Epithelial cell of proximal tubule (primary cell): Measurements from ENCODE around the gene MC2R. TPM values are rescaled to one million over a fixed set of nuclear protein-coding genes. Genes with fewer than 3 reads are reported as not detected.

ENCODE experiments used
- DNase-seq: peaks from one replicate; pipeline ENCODE4 v3.0.0-alpha.2; 2011; ENCODE audit warnings: low read depth
- H3K4me3 ChIP-seq: 2 replicates; pipeline ENCODE4 v1.5.1; 2011; ENCODE audit warnings: low read depth, mild to moderate bottlenecking, low read length
- CTCF ChIP-seq: conservative IDR thresholded peaks from 2 replicates; pipeline ENCODE4 v1.5.1; 2012; ENCODE audit warnings: low read depth, mild to moderate bottlenecking, low read length
- total RNA-seq: library from RNA; depleted of rRNA; stranded (reverse); fragments of >200 nt; gene quantifications from 2 replicates; pipeline ENCODE4 v1.2.3, GENCODE V29; 2015

MC2R gene
- not detected in 2 replicates for total RNA-seq

DNA sequence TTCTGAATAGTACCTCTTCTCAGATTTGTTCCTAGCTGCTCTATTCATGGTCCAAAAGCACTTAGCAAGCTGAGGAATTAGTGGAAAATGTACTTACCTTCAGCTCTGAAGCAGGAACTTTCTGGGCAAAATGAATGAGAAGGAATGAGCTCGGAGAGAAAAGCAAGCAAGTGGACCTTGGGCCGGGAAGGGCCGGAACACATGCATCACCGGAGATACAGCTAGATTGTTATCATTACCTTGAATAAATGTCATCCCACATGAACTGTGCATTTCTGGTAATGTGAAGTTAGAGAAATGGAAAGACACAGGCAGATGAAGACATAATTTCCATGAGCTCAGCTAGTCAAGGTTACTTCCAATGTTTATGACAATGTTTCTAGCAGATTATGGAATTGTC, at the start of gene MC2R:
MC2R (minus strand) TSS at position 146 of the 400 bp plus-strand sequence. CDS start 30,018 bp downstream, outside the sequence.
- no peak for TF ChIP-seq CTCF
- DNase-seq, result no peak

DNA sequence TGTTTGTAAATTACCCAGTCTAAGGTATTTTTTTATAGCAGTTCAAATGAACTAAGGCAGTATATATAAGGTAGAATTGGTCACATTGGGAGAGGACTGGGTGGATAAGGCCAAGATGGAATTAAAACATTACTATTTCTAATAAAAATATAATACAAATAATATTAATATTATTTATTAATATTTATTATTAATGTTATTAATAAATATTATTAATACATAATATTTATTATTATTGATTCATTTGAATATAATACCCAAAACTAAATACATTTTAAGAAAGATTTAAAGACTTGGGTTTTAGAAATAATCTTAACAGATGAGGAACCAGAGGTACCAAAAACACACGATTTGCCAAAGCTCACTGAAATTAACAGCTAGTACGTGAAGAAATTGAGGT, 30.5 kb upstream of the MC2R start:
- no peak for DNase-seq
- TF ChIP-seq CTCF, result no peak
- no peak overlapping the region for H3K4me3 ChIP-seq

More for the DNA sequence above, at the start of gene MC2R:
- H3K4me3 ChIP-seq, result no peak within 1 kb of the TSS

DNA sequence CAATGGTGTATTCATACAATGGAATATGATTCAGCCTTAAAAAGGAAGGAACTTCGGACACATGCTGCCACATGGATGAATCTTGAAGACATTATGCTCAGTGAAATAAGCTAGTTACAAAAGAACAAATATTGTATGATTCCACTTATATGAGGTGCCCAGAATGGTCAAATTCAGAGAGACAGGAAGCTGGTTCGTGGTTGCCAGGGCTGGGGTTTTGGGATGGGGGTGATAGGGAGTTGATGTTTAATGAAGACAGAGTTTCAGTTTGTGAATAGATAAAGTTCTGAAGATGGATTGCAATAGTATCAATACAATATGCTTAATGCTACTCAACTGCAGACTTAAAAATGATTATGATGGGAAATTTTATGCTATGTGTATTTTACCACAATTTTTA, 28.0 kb upstream of the MC2R start:
- no peak for TF ChIP-seq CTCF
- H3K4me3 ChIP-seq, result no peak overlapping the region
- no peak for DNase-seq

GRCh38 chr18:13940326-13940725, 25.0 kb upstream of the MC2R start:
- TF ChIP-seq CTCF, result no peak
- no peak for DNase-seq
- no peak overlapping the region for H3K4me3 ChIP-seq

- no peak overlapping the region for H3K4me3 ChIP-seq
- no peak for TF ChIP-seq CTCF
- DNase-seq, result no peak
Measured at GRCh38 chr18:13934676-13935075, 19.3 kb upstream of the MC2R start.

DNA sequence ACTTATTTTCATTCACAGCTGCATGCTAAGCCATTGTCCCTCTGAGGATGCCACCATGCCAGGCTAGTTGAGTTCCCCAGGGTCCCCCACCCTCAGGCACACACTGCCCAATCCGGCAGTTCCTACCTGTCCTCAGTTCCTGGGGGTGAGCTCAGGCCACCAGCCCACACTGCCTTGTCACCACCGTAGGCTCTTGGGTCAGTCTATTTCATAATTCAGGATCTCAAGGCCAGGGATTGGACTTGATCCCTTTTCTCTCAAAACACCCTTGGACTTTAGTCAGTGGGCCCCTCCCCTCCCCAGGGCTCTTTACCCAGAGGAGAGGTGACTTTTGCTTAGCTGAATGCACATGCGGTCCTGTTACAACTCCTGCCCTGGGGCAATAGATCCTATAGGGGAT, 18.7 kb upstream of the MC2R start:
- no peak for TF ChIP-seq CTCF
- DNase-seq, result no peak
- H3K4me3 ChIP-seq, result no peak overlapping the region

DNA sequence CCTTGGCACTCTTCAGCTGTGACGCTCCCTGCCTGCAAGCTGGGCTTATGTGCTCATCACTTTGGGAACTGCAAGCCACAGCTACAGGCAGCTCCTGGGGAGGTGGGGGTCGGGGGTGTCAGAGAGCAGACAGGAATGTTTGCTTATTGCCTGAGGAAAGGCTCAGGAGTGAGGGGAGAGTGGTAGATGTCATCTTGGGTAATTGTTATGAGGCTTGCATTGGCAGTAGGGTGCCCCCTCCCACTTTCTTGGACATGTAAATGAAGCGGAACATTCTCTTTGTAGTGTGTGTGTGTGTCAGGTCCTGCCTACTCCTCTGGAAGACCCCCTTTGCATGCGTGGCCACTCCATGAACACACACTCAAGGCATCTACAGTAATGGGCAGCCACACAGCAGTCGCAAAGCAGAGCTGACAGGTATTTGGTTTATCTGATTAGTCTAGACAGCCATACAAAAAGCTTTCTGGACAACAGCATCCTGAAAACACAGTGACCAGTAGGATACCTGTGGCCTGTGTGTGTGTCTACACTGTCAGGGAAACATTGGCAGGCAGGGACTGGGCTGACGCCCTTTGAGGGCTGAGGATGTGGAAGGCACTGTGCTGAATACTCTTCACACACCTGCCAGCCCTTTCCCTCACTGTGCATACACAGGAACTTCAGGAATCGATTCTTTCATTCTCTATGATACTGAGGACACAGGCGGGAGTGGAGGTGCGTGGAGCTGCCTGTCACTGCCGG, 17.1 kb upstream of the MC2R start:
- H3K4me3 ChIP-seq, result no peak overlapping the region
- DNase-seq, result no peak
- TF ChIP-seq CTCF, result no peak
